Measurements from ENCODE around the gene CSH2.

DNA sequence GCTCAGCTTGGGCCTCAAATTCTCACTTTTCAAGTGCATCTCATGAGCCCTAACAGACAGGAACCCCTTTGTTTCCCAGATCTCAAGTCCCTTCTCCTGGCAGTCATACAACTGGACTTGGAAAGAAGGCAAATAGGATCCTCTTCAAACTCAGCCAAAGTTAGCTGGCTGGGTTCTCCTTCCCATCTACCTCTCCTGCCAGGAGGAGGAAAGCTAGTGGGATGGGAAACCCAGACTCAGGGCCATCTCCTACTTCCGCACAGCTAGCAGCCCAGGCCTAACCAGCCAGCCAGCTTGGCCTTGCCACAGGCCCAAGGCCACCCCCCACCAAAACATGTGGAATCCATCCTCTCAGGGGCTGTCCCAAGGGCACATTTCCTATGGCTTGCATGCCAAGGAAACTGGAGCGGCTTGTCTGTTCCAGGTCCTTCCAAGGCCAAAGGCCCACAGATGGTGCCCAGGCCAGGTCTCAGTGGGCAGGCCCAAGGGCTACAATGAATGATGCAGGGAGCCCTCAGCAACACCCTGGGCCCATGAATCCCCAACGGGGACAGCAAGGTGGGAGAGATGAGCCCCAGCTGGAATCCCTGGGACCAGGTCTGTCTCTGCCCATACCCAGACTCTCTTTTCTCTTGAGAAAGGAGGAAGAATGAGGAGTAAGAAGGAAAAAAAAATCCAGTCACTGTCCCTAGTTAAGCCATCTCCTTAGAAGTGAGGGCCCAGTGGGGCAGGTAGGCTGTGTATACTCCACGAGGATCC lies 32.7 kb downstream of the CSH2 start:
- TF ChIP-seq, protein P1, sequence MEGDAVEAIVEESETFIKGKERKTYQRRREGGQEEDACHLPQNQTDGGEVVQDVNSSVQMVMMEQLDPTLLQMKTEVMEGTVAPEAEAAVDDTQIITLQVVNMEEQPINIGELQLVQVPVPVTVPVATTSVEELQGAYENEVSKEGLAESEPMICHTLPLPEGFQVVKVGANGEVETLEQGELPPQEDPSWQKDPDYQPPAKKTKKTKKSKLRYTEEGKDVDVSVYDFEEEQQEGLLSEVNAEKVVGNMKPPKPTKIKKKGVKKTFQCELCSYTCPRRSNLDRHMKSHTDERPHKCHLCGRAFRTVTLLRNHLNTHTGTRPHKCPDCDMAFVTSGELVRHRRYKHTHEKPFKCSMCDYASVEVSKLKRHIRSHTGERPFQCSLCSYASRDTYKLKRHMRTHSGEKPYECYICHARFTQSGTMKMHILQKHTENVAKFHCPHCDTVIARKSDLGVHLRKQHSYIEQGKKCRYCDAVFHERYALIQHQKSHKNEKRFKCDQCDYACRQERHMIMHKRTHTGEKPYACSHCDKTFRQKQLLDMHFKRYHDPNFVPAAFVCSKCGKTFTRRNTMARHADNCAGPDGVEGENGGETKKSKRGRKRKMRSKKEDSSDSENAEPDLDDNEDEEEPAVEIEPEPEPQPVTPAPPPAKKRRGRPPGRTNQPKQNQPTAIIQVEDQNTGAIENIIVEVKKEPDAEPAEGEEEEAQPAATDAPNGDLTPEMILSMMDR (IDR thresholded peaks at IDR 0.05): no peak
- no peak for TF ChIP-seq EP300 (IDR thresholded peaks at IDR 0.05)
